Vagina (tissue), 2 donors: ENCODE data around the gene PASK. TPM values are rescaled to one million over a fixed set of nuclear protein-coding genes. Genes with fewer than 3 reads are reported as not detected.

Experiments used
- DNase-seq, 2 donors: peaks; one replicate each; pipeline ENCODE4 v3.0.0-alpha.2; 2017; ENCODE audit errors: extremely low spot score in 2 of 2
- H3K27ac ChIP-seq: fragments of 200-600 bp; sonication (generic); one replicate; pipeline ENCODE4 v1.5.1; 2019
- H3K27me3 ChIP-seq: fragments of 200-600 bp; sonication (generic); one replicate; pipeline ENCODE4 v1.5.1; 2019
- H3K36me3 ChIP-seq, 2 donors: fragments of 200-600 bp; sonication (generic); one replicate each; pipeline ENCODE4 v1.5.1; 2017 to 2019
- H3K4me1 ChIP-seq: fragments of 200-600 bp; sonication (generic); one replicate; pipeline ENCODE4 v1.5.1; 2019
- H3K4me3 ChIP-seq, 2 donors: fragments of 200-600 bp; sonication (generic); 1 replicate in 1 of 2; 2 replicates in 1 of 2; pipeline ENCODE4 v1.5.1; 2016 to 2019
- H3K9me3 ChIP-seq: fragments of 200-600 bp; sonication (generic); one replicate; pipeline ENCODE4 v1.5.1; 2019
- CTCF ChIP-seq, 3 experiments: fragments of 450-650 bp in 2 of 3; fragments of 200-600 bp in 1 of 3; sonication (generic) in 1 of 3; IDR thresholded peaks; one replicate each; pipeline ENCODE4 v1.5.1; 2017 to 2019; ENCODE audit warnings: antibody characterized with exemption in 3 of 3, mild to moderate bottlenecking in 2 of 3, moderate library complexity in 2 of 3
- POLR2A ChIP-seq, 2 donors: fragments of 450-650 bp; IDR thresholded peaks; one replicate each; pipeline ENCODE4 v1.6.1; 2017; ENCODE audit warnings: antibody characterized with exemption in 2 of 2, mild to moderate bottlenecking in 2 of 2, moderate library complexity in 2 of 2
- POLR2AphosphoS5 ChIP-seq, 2 donors: sonication (generic); formaldehyde crosslinking; IDR thresholded peaks; one replicate each; pipeline ENCODE4 v1.9.0; 2017; ENCODE audit warnings: antibody characterized with exemption in 2 of 2, mild to moderate bottlenecking in 2 of 2, low read depth in 1 of 2; ENCODE audit not compliant: insufficient read depth in 1 of 2
- intact Hi-C: fragments of 100-400 bp; cut with DNase I; formaldehyde crosslinking; loops from one replicate; pipeline ENCODE4 v1.15.1; 2023
- total RNA-seq: library from RNA; depleted of rRNA; stranded (reverse); fragments of >200 nt; gene quantifications from one replicate; pipeline ENCODE4 v1.2.3, GENCODE V29; 2016

Gene PASK
- total RNA-seq, 1 donor from 2014 or later, result 6.4 TPM

DNA sequence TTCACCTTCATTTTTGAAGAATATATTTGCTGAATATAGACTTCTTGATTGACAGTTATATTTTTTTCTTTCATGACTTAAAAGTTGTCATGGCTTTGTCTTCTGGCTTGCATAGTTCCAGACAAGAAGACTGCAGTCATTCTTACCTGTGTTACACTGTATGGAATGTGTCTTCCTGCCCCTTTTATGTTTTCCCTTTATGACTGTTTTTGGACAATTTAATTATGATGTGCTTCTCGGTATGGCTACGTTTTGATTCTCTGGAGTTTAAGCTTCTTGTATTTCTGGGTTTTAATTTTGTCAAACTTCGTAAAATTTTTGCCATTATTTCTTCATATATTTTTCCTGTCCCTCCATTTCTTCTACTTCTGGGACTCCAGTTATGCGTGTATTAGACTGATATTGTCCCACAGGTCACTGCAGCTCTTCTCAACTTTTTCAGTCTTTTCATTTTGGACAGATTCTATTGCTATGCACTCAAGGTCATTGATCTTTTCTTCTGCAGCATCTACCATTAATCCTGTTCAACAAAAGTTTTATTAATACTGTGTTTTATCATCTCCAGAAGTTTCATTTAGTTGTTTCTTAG, 64.3 kb downstream of the PASK start:
- H3K4me3 ChIP-seq, result no peak overlapping the region
- H3K4me1 ChIP-seq, result no peaks in the 10 kb centered on the region
- DNase-seq, result no peak
- peaks cover 0 to 44% of the 10 kb centered on the region in 2 donors for H3K36me3 ChIP-seq
- H3K27me3 ChIP-seq, result no peaks in the 10 kb centered on the region
- no peak overlapping the region for H3K27ac ChIP-seq
- no peaks in the 10 kb centered on the region for H3K9me3 ChIP-seq
- TF ChIP-seq CTCF (IDR thresholded peaks at IDR 0.05) (no peak), POLR2AphosphoS5 (IDR thresholded peaks at IDR 0.05; ENCODE audit: insufficient read depth in 1 of 2, low read depth in 1 of 2) (no peak), POLR2A (IDR thresholded peaks at IDR 0.05) (no peak)
- intact Hi-C loops, result no loop called here

DNA sequence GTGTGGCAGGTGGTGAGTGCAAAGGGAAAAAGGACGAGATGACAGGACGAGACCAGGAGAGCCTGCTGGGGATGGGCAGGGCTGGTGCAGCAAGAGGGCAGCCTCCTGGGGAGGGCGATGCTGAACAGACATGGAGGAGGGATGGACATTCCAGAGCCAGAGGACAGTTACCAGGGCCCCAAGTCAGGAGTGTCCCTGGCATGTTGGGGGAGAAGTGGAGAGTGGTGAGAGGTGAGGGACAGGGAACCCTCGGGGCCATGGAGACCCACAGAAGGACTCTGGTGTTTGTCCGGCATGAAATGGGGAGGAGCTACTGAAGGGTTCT, 66.2 kb downstream of the PASK start:
- no peaks in the 10 kb centered on the region for H3K4me1 ChIP-seq
- no peaks in the 10 kb centered on the region for H3K9me3 ChIP-seq
- TF ChIP-seq CTCF (IDR thresholded peaks at IDR 0.05), result no peak
- no peak for TF ChIP-seq POLR2A (IDR thresholded peaks at IDR 0.05)
- TF ChIP-seq POLR2AphosphoS5 (IDR thresholded peaks at IDR 0.05; ENCODE audit: insufficient read depth in 1 of 2, low read depth in 1 of 2), result no peak
- no peak for DNase-seq
- H3K4me3 ChIP-seq, result no peak overlapping the region
- peaks cover 0 to 25% of the 10 kb centered on the region in 2 donors for H3K36me3 ChIP-seq
- H3K27me3 ChIP-seq, result no peaks in the 10 kb centered on the region
- H3K27ac ChIP-seq, result no peak overlapping the region
- intact Hi-C loops, result no loop called here

DNA sequence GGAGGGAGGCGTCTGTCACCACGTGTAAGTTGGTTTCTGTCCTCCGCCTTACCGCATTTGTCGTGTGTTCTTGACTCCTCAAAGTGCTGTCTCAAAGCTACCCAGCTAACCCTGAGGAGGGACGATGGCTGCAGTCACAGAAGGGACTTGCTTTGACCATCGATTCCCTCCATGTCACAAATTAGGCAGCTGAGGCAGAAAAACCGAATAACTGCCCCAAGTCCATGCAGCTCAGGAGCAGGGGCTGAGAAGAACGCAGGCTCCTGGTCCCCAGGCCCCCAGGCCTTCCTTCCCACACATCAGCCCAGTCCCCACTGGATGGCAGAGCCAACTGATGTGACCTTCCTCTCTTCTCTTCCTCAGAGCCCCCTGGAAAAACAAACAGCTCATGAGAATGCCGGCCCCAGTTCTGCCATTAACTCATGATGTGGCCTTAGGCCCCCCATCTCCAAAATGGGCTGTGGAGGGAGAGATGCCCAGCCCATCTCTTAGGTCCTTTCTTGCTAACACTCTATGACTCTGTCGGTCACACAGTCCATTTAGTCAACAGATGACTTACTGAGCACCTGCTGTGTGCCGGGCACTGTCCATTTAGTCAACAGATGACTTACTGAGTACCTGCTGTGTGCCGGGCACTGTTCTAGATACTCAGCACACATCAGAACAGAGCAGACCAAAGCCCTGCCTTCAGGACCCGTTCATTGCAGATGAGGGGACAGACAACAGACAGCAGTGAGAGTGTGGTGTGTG, 66.8 kb downstream of the PASK start:
- Histone ChIP-seq H3K27ac (no peak overlapping the region), H3K36me3 (peaks cover 0 to 20% of the 10 kb centered on the region in 2 donors), H3K9me3 (no peaks in the 10 kb centered on the region), H3K4me1 (no peaks in the 10 kb centered on the region), H3K4me3 (no peak overlapping the region), H3K27me3 (no peaks in the 10 kb centered on the region)
- DNase-seq, result peak; percentile 77 to 80
- no peak for TF ChIP-seq POLR2AphosphoS5 (IDR thresholded peaks at IDR 0.05; ENCODE audit: insufficient read depth in 1 of 2, low read depth in 1 of 2)
- TF ChIP-seq CTCF (IDR thresholded peaks at IDR 0.05), result no peak
- TF ChIP-seq POLR2A (IDR thresholded peaks at IDR 0.05), result no peak
- intact Hi-C loops, result no loop called here

GRCh38 chr2:241081643-241082340, 67.5 kb downstream of the PASK start:
- Histone ChIP-seq H3K4me3 (no peak overlapping the region), H3K9me3 (no peaks in the 10 kb centered on the region), H3K36me3 (peaks cover 0 to 12% of the 10 kb centered on the region in 2 donors), H3K4me1 (no peaks in the 10 kb centered on the region), H3K27ac (no peak overlapping the region), H3K27me3 (no peaks in the 10 kb centered on the region)
- intact Hi-C loops, result no loop called here
- TF ChIP-seq POLR2AphosphoS5 (IDR thresholded peaks at IDR 0.05; ENCODE audit: insufficient read depth in 1 of 2, low read depth in 1 of 2), result no peak
- TF ChIP-seq CTCF (IDR thresholded peaks at IDR 0.05), result no peak
- TF ChIP-seq POLR2A (IDR thresholded peaks at IDR 0.05), result no peak
- DNase-seq, result peak in 1 of 2 donors; percentile 93
